GF-D8 (cell line): ENCODE measurements around the gene BAZ1A.

Experiments used
- DNase-seq: peaks from one replicate; lab custom pipeline; 2025; lab: John Stamatoyannopoulos, UW

Gene BAZ1A

GRCh38 chr14:34722723-34723545 lies 152.2 kb downstream of the BAZ1A start:
- no peak for DNase-seq

DNA sequence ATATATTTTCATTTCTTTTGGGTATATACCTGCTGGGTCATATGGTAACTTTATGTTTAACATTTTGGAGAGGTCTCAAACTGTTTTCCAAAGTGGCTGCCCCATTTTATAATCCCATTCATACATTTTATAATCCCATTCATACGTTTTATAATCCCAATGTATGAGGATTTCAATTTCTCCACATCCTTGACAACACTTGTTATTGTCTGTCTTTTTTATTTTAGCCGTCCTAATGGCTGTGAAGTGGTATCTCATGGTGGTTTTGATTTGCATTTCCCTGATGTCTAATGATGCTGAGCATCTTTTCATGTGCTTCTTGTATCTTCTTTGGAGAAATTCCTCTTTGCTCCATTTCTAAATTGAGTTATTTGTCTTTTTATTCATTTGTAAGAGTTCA lies 154.0 kb downstream of the BAZ1A start:
- no peak for DNase-seq

GRCh38 chr14:34718750-34719304 lies 156.3 kb downstream of the BAZ1A start:
- no peak for DNase-seq

DNA sequence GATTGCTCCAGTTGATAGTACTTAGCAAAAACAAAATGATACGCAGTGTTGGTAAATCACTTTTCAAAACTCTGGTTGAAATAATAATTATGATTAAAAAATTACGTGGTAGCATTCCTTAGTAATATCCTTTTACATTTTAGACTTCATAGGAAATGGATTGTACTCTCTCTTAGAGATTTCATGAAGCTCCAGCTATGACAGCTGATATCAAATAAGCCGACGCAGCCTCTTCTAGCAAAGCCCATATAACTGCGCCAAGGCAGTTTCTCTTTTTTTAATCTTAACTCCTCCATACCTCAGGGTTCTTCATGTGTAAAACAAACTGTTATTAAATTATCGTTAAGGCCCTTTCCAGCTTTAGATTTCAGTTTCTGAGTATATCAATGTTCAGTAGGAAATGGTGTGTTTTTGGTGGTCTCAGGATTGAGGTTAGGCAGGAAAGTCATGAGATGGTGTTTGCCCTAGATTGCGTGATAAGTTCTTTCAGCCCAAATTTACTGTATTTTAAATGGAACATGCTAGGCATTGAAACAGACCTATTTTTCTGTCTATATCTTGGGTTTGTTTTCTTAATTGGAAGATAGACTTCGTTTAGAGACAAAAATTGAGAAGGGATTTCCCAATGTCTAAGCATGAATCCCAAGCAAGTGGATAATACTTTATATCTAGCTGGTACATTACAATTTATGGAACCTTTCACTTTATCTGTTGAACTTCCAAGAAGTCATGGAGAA lies 159.9 kb downstream of the BAZ1A start:
- no peak for DNase-seq

GRCh38 chr14:34714320-34715126 lies 160.6 kb downstream of the BAZ1A start, which contains the start of gene CFL2:
Gene CFL2, minus strand, starts transcription at chr14:34714593. Its CDS starts 53 bp downstream, at chr14:34714540.
- peak; percentile 27 for DNase-seq

- no peak for DNase-seq
Measured at GRCh38 chr14:34713681-34714319, 161.4 kb downstream of the BAZ1A start.

DNA sequence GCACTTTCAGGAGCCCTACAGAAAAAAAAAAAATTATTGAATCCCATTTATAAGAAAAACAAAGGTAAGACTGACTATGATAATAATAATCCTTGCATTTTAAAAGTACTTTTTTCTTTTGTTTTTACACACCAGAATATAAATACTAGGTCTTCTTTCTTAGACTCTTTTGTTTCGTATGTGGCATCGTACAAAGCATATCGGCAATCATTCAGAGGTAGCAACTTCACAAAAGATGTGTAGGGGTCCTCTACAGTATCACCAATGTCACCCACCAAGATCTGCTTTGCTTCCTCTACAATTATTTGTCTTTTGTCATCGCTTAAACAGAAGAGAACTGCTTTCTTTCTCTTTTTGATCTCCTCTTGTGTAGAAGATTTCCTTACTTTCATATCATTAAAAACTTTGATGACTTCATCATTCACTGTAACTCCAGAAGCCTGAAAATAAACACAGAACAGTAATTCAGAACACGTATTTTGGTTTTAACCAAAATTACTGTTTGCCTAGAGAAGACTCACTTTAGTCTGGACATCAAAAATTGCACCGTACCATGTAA lies 162.0 kb downstream of the BAZ1A start:
- DNase-seq, result no peak

GRCh38 chr14:34711796-34712712 lies 163.1 kb downstream of the BAZ1A start:
- no peak for DNase-seq

DNA sequence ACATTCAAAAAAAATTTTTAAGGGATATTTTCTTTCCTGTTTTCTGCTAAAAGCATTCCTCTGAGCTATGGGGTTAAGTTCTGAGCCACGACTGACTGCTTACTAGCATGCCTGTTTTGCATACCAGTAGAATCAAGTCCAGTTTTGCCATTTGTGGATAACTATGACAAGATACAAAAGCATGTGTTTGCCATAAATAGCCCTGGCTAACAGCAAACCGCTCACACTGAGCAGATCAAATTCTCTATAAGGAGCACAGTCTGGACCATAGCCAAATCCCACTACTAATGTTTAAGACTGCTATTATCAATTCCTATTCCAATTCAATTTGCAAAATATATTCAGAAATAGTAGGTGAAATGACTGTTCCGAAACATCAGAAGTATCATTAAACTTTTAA lies 164.0 kb downstream of the BAZ1A start:
- DNase-seq, result no peak

DNA sequence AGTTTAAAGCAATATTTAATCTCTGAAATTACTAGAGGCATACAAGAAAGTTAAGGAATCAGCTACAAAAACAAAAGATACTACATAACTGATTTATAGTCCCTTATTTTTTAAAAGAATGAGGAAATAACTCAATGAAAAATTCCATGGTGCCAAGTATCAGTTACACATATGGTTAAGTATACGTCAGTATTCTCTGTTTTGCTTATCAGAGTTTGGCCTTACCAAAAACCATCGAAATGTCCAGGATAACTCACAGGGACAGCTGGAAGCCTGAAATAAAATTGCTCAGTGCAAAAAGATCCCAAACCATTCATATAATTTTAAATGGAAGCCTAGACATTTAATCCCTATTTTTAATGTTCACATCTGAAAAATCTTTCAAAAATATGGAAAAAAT lies 164.4 kb downstream of the BAZ1A start:
- DNase-seq, result no peak

DNA sequence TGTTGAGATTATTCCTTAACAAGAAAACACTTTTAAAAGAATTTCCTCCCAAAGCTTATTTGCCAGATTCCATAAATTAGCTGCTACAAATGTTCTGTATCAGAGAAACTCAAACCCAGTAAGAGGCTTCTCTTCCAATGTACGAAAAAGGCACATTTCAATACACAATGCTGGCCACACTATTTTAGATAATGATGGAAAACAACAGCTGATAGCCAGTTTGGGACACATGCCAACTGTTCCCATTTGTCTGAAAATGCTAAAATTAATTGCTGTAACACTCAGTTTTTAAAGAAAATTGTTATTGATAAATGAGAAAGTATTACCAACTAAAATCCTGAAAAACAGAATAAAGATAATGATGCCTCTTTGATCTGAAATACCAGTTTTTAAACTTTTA lies 165.2 kb downstream of the BAZ1A start:
- no peak for DNase-seq

DNA sequence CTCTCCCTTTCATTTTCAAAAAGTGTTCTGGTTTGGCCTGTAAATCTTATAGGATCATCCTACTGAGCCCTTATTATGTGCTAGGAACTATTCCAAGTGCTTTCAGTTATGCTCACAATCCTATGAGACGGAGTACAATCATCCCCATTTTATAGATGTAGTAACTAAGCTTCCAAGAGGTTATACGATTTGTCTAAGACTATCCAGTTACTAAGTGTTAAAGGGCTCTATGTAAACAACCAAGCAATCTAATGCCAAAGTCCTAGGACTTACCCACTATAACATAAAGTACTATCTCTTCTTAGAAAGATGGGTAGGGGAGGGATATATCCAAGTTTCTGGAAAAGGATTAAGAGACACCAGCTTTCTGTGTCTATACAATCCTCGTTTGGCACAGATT lies 167.4 kb downstream of the BAZ1A start:
- no peak for DNase-seq
